Mesenchymal stem cell (in vitro differentiated cells and primary cell): ENCODE results near the gene ATP6V0D1.

Experiments used
- DNase-seq: peaks from one replicate; pipeline ENCODE4 v3.0.0-alpha.2; 2013
- H2AFZ ChIP-seq: one replicate; pipeline ENCODE4 v1.6.1; 2013; ENCODE audit warnings: low read depth, mild to moderate bottlenecking, control low read depth, inconsistent platforms, low read length, moderate library complexity
- H2AK5ac ChIP-seq: 2 replicates; pipeline ENCODE4 v1.6.1; 2013; ENCODE audit warnings: low read length, moderate library complexity, mild to moderate bottlenecking, inconsistent platforms; ENCODE audit not compliant: severe bottlenecking
- H2BK120ac ChIP-seq: one replicate; pipeline ENCODE4 v1.6.1; 2013; ENCODE audit warnings: low read depth, mild to moderate bottlenecking, inconsistent platforms, low read length, moderate library complexity
- H2BK12ac ChIP-seq, 2 experiments: one replicate each; pipeline ENCODE4 v1.6.1; 2013; ENCODE audit warnings: inconsistent platforms in 2 of 2, low read length in 2 of 2, mild to moderate bottlenecking in 2 of 2, moderate library complexity in 2 of 2, control low read depth in 1 of 2
- H2BK15ac ChIP-seq: one replicate; pipeline ENCODE4 v1.6.1; 2013; ENCODE audit warnings: mild to moderate bottlenecking, low read depth, inconsistent platforms; ENCODE audit not compliant: poor library complexity, severe bottlenecking
- H2BK5ac ChIP-seq: 2 replicates; pipeline ENCODE4 v1.6.1; 2013; ENCODE audit warnings: low read depth, mild to moderate bottlenecking, low read length, control low read depth, inconsistent platforms; ENCODE audit not compliant: poor library complexity, severe bottlenecking
- H3K14ac ChIP-seq, 2 experiments: one replicate each; pipeline ENCODE4 v1.6.1; 2013; ENCODE audit warnings: inconsistent platforms in 2 of 2, low read length in 2 of 2, control low read depth in 1 of 2, mild to moderate bottlenecking in 1 of 2, moderate library complexity in 1 of 2
- H3K18ac ChIP-seq, 2 experiments: one replicate each; pipeline ENCODE4 v1.6.1; 2013; ENCODE audit warnings: inconsistent platforms in 2 of 2, low read length in 2 of 2, control low read depth in 1 of 2, low read depth in 1 of 2, mild to moderate bottlenecking in 1 of 2
- H3K23ac ChIP-seq, 2 experiments: one replicate each; pipeline ENCODE4 v1.6.1; 2013; ENCODE audit warnings: inconsistent platforms in 2 of 2, low read length in 2 of 2, mild to moderate bottlenecking in 2 of 2, moderate library complexity in 2 of 2, control low read depth in 1 of 2
- H3K27ac ChIP-seq: 2 replicates; pipeline ENCODE4 v1.5.1; 2013; ENCODE audit warnings: mild to moderate bottlenecking, moderate library complexity, low read length, control low read depth, inconsistent platforms; ENCODE audit not compliant: poor library complexity, severe bottlenecking
- H3K27me3 ChIP-seq, 2 experiments: 2 replicates each; pipeline versions ENCODE4 v1.6.1 to v1.7.0; 2013; ENCODE audit warnings: low read length in 2 of 2, mild to moderate bottlenecking in 2 of 2, moderate library complexity in 2 of 2, control low read depth in 1 of 2, inconsistent platforms in 1 of 2; ENCODE audit not compliant: control insufficient read depth in 1 of 2, insufficient read depth in 1 of 2
- H3K36me3 ChIP-seq, 2 experiments: 2 replicates each; pipeline versions ENCODE4 v1.6.1 to v1.7.0; 2013; ENCODE audit warnings: low read length in 2 of 2, control low read depth in 1 of 2, inconsistent platforms in 1 of 2, low read depth in 1 of 2, mild to moderate bottlenecking in 1 of 2; ENCODE audit not compliant: insufficient read depth in 2 of 2, control insufficient read depth in 1 of 2
- H3K4ac ChIP-seq, 2 experiments: one replicate each; pipeline ENCODE4 v1.6.1; 2013; ENCODE audit warnings: inconsistent platforms in 2 of 2, low read length in 2 of 2, mild to moderate bottlenecking in 2 of 2, moderate library complexity in 2 of 2, control low read depth in 1 of 2, low read depth in 1 of 2
- H3K4me1 ChIP-seq: 2 replicates; pipeline ENCODE4 v1.6.1; 2013; ENCODE audit warnings: low read depth, low read length, control low read depth; ENCODE audit not compliant: control insufficient read depth, insufficient read depth
- H3K4me2 ChIP-seq: 2 replicates; pipeline ENCODE4 v1.6.1; 2013; ENCODE audit warnings: low read length, mild to moderate bottlenecking, inconsistent platforms; ENCODE audit not compliant: poor library complexity, severe bottlenecking
- H3K4me3 ChIP-seq, 2 experiments: 2 replicates each; pipeline versions ENCODE4 v1.5.1 to v1.7.0; 2013; ENCODE audit warnings: low read length in 2 of 2, mild to moderate bottlenecking in 2 of 2, control low read depth in 1 of 2, low read depth in 1 of 2; ENCODE audit not compliant: insufficient read depth in 1 of 2
- H3K79me1 ChIP-seq: replicated peaks from 2 replicates; pipeline ENCODE4 v1.6.1; 2013; ENCODE audit warnings: mild to moderate bottlenecking, control low read depth, low read length, inconsistent platforms; ENCODE audit not compliant: poor library complexity, severe bottlenecking
- H3K9ac ChIP-seq: 2 replicates; pipeline ENCODE4 v1.7.0; 2013; ENCODE audit warnings: mild to moderate bottlenecking, low read length, moderate library complexity
- H3K9me3 ChIP-seq: 2 replicates; pipeline ENCODE4 v1.7.0; 2013; ENCODE audit warnings: mild to moderate bottlenecking, low read length; ENCODE audit not compliant: control insufficient read depth
- H4K8ac ChIP-seq: one replicate; pipeline ENCODE4 v1.6.1; 2013; ENCODE audit warnings: inconsistent platforms, mild to moderate bottlenecking, low read length, moderate library complexity
- H4K91ac ChIP-seq: one replicate; pipeline ENCODE4 v1.6.1; 2013; ENCODE audit warnings: mild to moderate bottlenecking, low read length, inconsistent platforms
- WGBS: methylation state at CpG from one replicate; pipeline ENCODE4 v1.1.7; 2013; ENCODE audit warnings: mixed read lengths; 5-methylcytosine and 5-hydroxymethylcytosine counted together

Gene ATP6V0D1

DNA sequence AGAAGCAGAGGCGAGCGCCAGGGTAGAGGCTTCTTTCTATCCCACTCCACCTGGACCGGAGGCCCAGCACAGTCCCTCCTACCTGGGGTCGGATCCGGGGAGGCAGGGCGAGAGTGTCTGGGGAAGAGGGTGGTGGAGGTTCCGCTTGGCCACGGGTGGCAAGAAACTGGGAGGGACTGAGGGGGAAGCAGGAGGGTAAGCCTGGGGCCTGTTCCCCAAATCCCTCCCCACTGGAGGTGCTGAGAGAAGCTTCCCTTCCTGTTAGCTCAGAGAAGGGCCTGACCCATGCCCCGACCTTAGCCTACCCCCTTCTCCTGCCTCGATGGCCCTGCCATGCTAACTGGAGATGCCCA, 85.9 kb downstream of the ATP6V0D1 start:
- Histone ChIP-seq H3K4me2 (no peak overlapping the region), H3K9me3 (no peaks in the 10 kb centered on the region), H3K27ac (no peak overlapping the region), H3K27me3 (peaks cover 15 to 81% of the 10 kb centered on the region in 2 experiments), H2BK15ac (peak overlapping the region; percentile 30), H3K79me1 (no peaks in the 10 kb centered on the region), H2BK12ac (no peak overlapping the region), H3K18ac (no peak overlapping the region), H3K36me3 (no peaks in the 10 kb centered on the region), H2AK5ac (no peak overlapping the region), H3K4me3 (no peak overlapping the region), H4K91ac (no peak overlapping the region), H3K9ac (no peak overlapping the region), H3K4ac (no peak overlapping the region), H2BK5ac (no peak overlapping the region), H3K14ac (no peak overlapping the region), H4K8ac (no peak overlapping the region), H3K4me1 (peaks cover 52% of the 10 kb centered on the region), H2AFZ (no peak overlapping the region), H3K23ac (no peak overlapping the region), H2BK120ac (no peak overlapping the region)
- WGBS: 78% methylated on average over 7 of the region's 10 CpGs
- no peak for DNase-seq

- peak overlapping the region; percentile 58 for H4K8ac ChIP-seq
These were observed 86.5 kb downstream of the ATP6V0D1 start for GRCh38 chr16:67394155-67395104.

DNA sequence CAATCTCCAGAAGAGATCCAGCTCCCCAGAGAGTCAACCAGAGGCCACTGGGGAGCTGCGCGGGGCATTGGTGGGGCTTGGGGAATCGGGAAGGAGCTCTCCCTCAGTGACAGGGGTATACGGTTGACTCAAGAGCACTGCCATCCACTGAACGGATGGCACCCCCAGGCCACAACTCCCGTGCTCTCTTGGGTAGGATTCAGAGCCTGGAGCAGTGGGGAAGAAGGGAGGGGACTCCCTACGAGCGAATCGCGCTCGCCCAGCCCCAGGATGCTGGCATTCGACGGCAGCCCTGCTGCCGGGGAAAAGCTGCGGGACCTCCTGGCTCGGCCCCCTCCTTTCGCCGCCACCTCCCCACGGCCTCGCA, 87.2 kb downstream of the ATP6V0D1 start:
- WGBS: 17% methylated on average over 19 of the region's 20 CpGs
- Histone ChIP-seq H3K36me3 (no peaks in the 10 kb centered on the region), H2AK5ac (no peak overlapping the region), H2BK120ac (no peak overlapping the region), H3K4me1 (peaks cover 42% of the 10 kb centered on the region), H3K4ac (no peak overlapping the region), H4K8ac (peak overlapping the region; percentile 1), H3K14ac (no peak overlapping the region), H3K18ac (peak overlapping the region; percentile 28 to 34), H3K9ac (peak overlapping the region; percentile 85), H3K9me3 (no peaks in the 10 kb centered on the region), H3K79me1 (no peaks in the 10 kb centered on the region), H3K27ac (no peak overlapping the region), H2AFZ (no peak overlapping the region), H2BK5ac (no peak overlapping the region), H4K91ac (peak overlapping the region; percentile 9), H2BK15ac (peak overlapping the region; percentile 12), H3K4me2 (peak overlapping the region; percentile 37), H3K27me3 (peaks cover 15 to 69% of the 10 kb centered on the region in 2 experiments), H3K23ac (peak overlapping the region in 1 of 2 experiments; percentile 34), H2BK12ac (peak overlapping the region in 1 of 2 experiments; percentile 45), H3K4me3 (peak overlapping the region in 1 of 2 experiments; percentile 74)
- no peak for DNase-seq

More at GRCh38 chr16:67394155-67395104, 86.5 kb downstream of the ATP6V0D1 start:
- Histone ChIP-seq H3K23ac (no peak overlapping the region), H4K91ac (no peak overlapping the region), H3K18ac (peak overlapping the region; percentile 6 to 34), H2BK12ac (peak overlapping the region in 1 of 2 experiments; percentile 10), H2BK5ac (no peak overlapping the region), H3K27me3 (peaks cover 15 to 75% of the 10 kb centered on the region in 2 experiments), H2AK5ac (no peak overlapping the region), H3K4ac (no peak overlapping the region), H3K27ac (no peak overlapping the region), H2AFZ (no peak overlapping the region), H3K9ac (peak overlapping the region; percentile 85), H3K79me1 (no peaks in the 10 kb centered on the region), H2BK120ac (no peak overlapping the region), H3K4me2 (peak overlapping the region; percentile 27), H3K14ac (no peak overlapping the region), H3K4me3 (peak overlapping the region in 1 of 2 experiments; percentile 74), H3K36me3 (no peaks in the 10 kb centered on the region), H3K9me3 (no peaks in the 10 kb centered on the region), H2BK15ac (peak overlapping the region; percentile 30), H3K4me1 (peaks cover 46% of the 10 kb centered on the region)
- DNase-seq: peak; percentile 38
- 15% methylated on average over 67 of the region's 88 CpGs for WGBS

DNA sequence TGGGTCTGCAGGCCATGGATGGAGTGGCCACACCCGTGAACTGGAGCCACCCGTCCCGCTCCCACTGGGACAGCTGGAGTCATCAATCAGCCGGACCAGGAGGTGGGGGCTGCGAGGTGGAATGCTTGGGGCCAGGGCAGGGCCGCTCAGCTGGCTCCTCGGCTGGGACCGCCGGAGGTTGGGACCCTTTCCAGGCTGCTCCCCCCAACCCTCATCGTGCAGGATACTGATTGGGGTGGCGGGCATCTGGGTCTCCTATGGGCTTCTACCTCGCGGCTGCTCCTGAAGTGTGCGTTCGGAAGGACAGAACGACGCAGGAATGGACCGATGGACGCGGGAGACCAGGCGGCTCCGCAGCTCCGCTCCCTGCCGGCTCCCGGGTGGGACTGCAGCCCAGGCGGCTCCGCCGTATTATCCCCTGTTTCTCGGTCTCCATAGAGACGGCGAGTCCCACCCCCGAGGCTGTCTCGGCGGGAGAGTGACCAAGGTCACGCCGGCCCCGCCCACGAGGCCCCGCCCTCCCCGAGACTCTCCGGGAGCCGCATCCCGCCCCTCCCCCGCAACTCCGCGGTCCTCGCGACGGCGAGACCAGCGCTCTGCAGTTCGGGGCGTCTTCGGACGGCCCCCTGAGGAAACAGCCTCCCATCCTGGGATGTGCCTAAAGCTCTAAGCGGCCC, 87.7 kb downstream of the ATP6V0D1 start, which contains the start of gene TPPP3:
Gene TPPP3, minus strand, starts transcription at position 388 of the 677 bp plus-strand sequence. CDS start 2,387 bp downstream, outside the sequence.
- Histone ChIP-seq H3K4me2 (peak within 1 kb of the TSS; percentile 47), H2AFZ (no peak within 1 kb of the TSS), H3K27ac (no peak within 1 kb of the TSS), H4K8ac (peak within 1 kb of the TSS; percentile 58), H2BK5ac (no peak within 1 kb of the TSS), H3K23ac (peak within 1 kb of the TSS in 1 of 2 experiments; percentile 34), H3K27me3 (peaks cover 19 to 69% of the 10 kb centered on the region in 2 experiments), H3K14ac (peak within 1 kb of the TSS in 1 of 2 experiments; percentile 53), H3K4me3 (peak within 1 kb of the TSS in 1 of 2 experiments; percentile 74), H2BK15ac (peak within 1 kb of the TSS; percentile 12), H2AK5ac (no peak within 1 kb of the TSS), H3K36me3 (no peaks in the 10 kb centered on the region), H3K9me3 (no peaks in the 10 kb centered on the region), H3K4me1 (peaks cover 42% of the 10 kb centered on the region), H4K91ac (peak within 1 kb of the TSS; percentile 9), H3K79me1 (no peaks in the 10 kb centered on the region), H3K18ac (peak within 1 kb of the TSS; percentile 34 to 38), H2BK12ac (peak within 1 kb of the TSS; percentile 14 to 83), H2BK120ac (no peak within 1 kb of the TSS), H3K4ac (no peak within 1 kb of the TSS), H3K9ac (peak within 1 kb of the TSS; percentile 85)
- DNase-seq: peak; percentile 92
- WGBS: 7% methylated on average over 53 of the region's 56 CpGs
